ENCODE data around the gene C12orf57. TPM values are rescaled to one million over a fixed set of nuclear protein-coding genes. Genes with fewer than 3 reads are reported as not detected.

Gene C12orf57
- polyA plus RNA-seq, 1 donor from 2014 or later = 500 TPM

GRCh38 chr12:6982532-6982931 lies 38.7 kb downstream of the C12orf57 start:
- Histone ChIP-seq H3K27ac (ENCODE audit: low read length) (no peak overlapping the region), H3K9ac (ENCODE audit: low read length) (no peak overlapping the region), H4K20me1 (ENCODE audit: insufficient read depth) (no peaks in the 10 kb centered on the region), H3K79me2 (replicated peaks; ENCODE audit: insufficient read depth, low read length) (no peaks in the 10 kb centered on the region), H3K9me3 (ENCODE audit: low read length) (no peaks in the 10 kb centered on the region), H3F3A (ENCODE audit: insufficient read depth, low read length, poor library complexity, severe bottlenecking) (no peaks in the 10 kb centered on the region), H3K9me2 (ENCODE audit: insufficient read depth, low read length) (no peaks in the 10 kb centered on the region), H3K4me2 (ENCODE audit: low read length) (no peak overlapping the region), H3K4me3 (ENCODE audit: low read length) (no peak overlapping the region), H2AFZ (ENCODE audit: low read depth, low read length) (no peak overlapping the region), H3K27me3 (ENCODE audit: insufficient read depth, low read depth, low read length) (no peaks in the 10 kb centered on the region), H3K36me3 (ENCODE audit: insufficient read depth, low read length) (peaks cover 8% of the 10 kb centered on the region)
- TF ChIP-seq REST (IDR thresholded peaks at IDR 0.05; ENCODE audit: borderline replicate concordance) (no peak), MXI1 (conservative IDR thresholded peaks at IDR 0.05; ENCODE audit: poor library complexity, severe bottlenecking) (no peak), CTCF (IDR thresholded peaks at IDR 0.05; ENCODE audit: poor library complexity, severe bottlenecking) (no peak), POLR2AphosphoS5 (IDR thresholded peaks at IDR 0.05) (no peak), SMC3 (conservative IDR thresholded peaks at IDR 0.05; ENCODE audit: poor library complexity) (no peak), TAF1 (IDR thresholded peaks at IDR 0.05; ENCODE audit: low read depth) (no peak), EP300 (conservative IDR thresholded peaks at IDR 0.05; ENCODE audit: poor library complexity, severe bottlenecking) (no peak), EZH2 (IDR thresholded peaks at IDR 0.05; ENCODE audit: borderline replicate concordance, insufficient read depth, low read length, poor library complexity, severe bottlenecking) (no peak), RAD21 (conservative IDR thresholded peaks at IDR 0.05) (no peak)

- Histone ChIP-seq H3K9me2 (ENCODE audit: insufficient read depth, low read length) (no peaks in the 10 kb centered on the region), H3K36me3 (ENCODE audit: insufficient read depth, low read length) (no peaks in the 10 kb centered on the region), H3F3A (ENCODE audit: insufficient read depth, low read length, poor library complexity, severe bottlenecking) (no peaks in the 10 kb centered on the region), H3K79me2 (replicated peaks; ENCODE audit: insufficient read depth, low read length) (no peaks in the 10 kb centered on the region), H3K9ac (ENCODE audit: low read length) (no peak overlapping the region), H2AFZ (ENCODE audit: low read depth, low read length) (no peak overlapping the region), H4K20me1 (ENCODE audit: insufficient read depth) (no peaks in the 10 kb centered on the region), H3K27ac (ENCODE audit: low read length) (no peak overlapping the region), H3K4me3 (ENCODE audit: low read length) (no peak overlapping the region), H3K4me2 (ENCODE audit: low read length) (no peak overlapping the region), H3K27me3 (ENCODE audit: insufficient read depth, low read depth, low read length) (no peaks in the 10 kb centered on the region), H3K9me3 (ENCODE audit: low read length) (no peaks in the 10 kb centered on the region)
- no peak for TF ChIP-seq EZH2 (IDR thresholded peaks at IDR 0.05; ENCODE audit: borderline replicate concordance, insufficient read depth, low read length, poor library complexity, severe bottlenecking)
- no peak for TF ChIP-seq POLR2AphosphoS5 (IDR thresholded peaks at IDR 0.05)
- TF ChIP-seq TAF1 (IDR thresholded peaks at IDR 0.05; ENCODE audit: low read depth) = no peak
- no peak for TF ChIP-seq REST (IDR thresholded peaks at IDR 0.05; ENCODE audit: borderline replicate concordance)
- no peak for TF ChIP-seq RAD21 (conservative IDR thresholded peaks at IDR 0.05)
These were observed 44.2 kb downstream of the C12orf57 start for GRCh38 chr12:6987956-6988553.
